Heart left ventricle (tissue), 16 donors: ENCODE measurements around the gene HOTAIR. TPM values are rescaled to one million over a fixed set of nuclear protein-coding genes. Genes with fewer than 3 reads are reported as not detected.

Experiments used
- ATAC-seq, 4 donors: fragments of 200-7000 bp; cut with Tn5 transposase; one replicate each; pipeline ENCODE4 v1.9.1; 2020 to 2022; ENCODE audit warnings: moderate library complexity in 4 of 4, mild to moderate bottlenecking in 3 of 4, moderate number of reproducible peaks in 1 of 4
- DNase-seq, 5 donors: peaks; one replicate each; pipeline ENCODE4 v3.0.0-alpha.2; 2020
- H3K27ac ChIP-seq, 12 donors: fragments of 200-600 bp; sonication (generic) in 4 of 12; one replicate each; pipeline versions ENCODE4 v1.5.0 to v1.8.0; 2016 to 2022; ENCODE audit warnings: mild to moderate bottlenecking in 2 of 12
- H3K27me3 ChIP-seq, 9 donors: fragments of 200-600 bp; sonication (generic) in 2 of 9; one replicate each; pipeline versions ENCODE4 v1.5.1 to v1.8.0; 2016 to 2022; ENCODE audit warnings: mild to moderate bottlenecking in 3 of 9
- H3K36me3 ChIP-seq, 9 donors: fragments of 200-600 bp; sonication (generic) in 2 of 9; one replicate each; pipeline versions ENCODE4 v1.5.0 to v1.8.0; 2018 to 2022; ENCODE audit warnings: mild to moderate bottlenecking in 2 of 9
- H3K4me1 ChIP-seq, 12 donors: fragments of 200-600 bp; sonication (generic) in 4 of 12; one replicate each; pipeline versions ENCODE4 v1.5.0 to v1.8.0; 2016 to 2022; ENCODE audit warnings: mild to moderate bottlenecking in 3 of 12
- H3K4me3 ChIP-seq, 12 donors: fragments of 200-600 bp; sonication (generic) in 4 of 12; one replicate each; pipeline versions ENCODE4 v1.5.0 to v1.8.0; 2017 to 2022; ENCODE audit warnings: mild to moderate bottlenecking in 9 of 12, moderate library complexity in 4 of 12
- H3K9me3 ChIP-seq, 12 donors: fragments of 200-600 bp; sonication (generic) in 4 of 12; one replicate each; pipeline versions ENCODE4 v1.5.0 to v1.8.0; 2016 to 2022; ENCODE audit warnings: mild to moderate bottlenecking in 1 of 12
- POLR2A ChIP-seq, 2 donors: fragments of 450-650 bp; IDR thresholded peaks; one replicate each; pipeline ENCODE4 v1.6.1; 2017; ENCODE audit warnings: antibody characterized with exemption in 2 of 2, mild to moderate bottlenecking in 2 of 2, moderate library complexity in 2 of 2
- WGBS, 4 donors: extraction: QIAGEN DNeasy Blood & Tissue Kit in 2 of 4; methylation state at CpG; one replicate each; pipeline versions ENCODE4 v1.1.5 to v1.1.7; 2013 to 2018; 5-methylcytosine and 5-hydroxymethylcytosine counted together
- intact Hi-C, 10 donors: fragments of 100-400 bp; cut with DNase I; formaldehyde crosslinking; loops; one replicate each; pipeline versions ENCODE4 v1.11.1 to v1.14.2; 2022
- polyA plus RNA-seq, 2 donors: library from polyadenylated mRNA; stranded (reverse); fragments of 200-250 nt; gene quantifications; one replicate each; pipeline ENCODE4 v1.2.3, GENCODE V29; 2013
- total RNA-seq, 9 donors: library from RNA; depleted of rRNA in 2 of 9; stranded (reverse); fragments of >200 nt in 2 of 9; fragmentation: NEBNext Ultra II Directional in 3 of 9; extraction: Animal tissue kit (Norgen Biotek cat#: 25700) in 3 of 9; gene quantifications; one replicate each; pipeline versions ENCODE4 v1.1.0 to v1.2.4, GENCODE V29; 2016 to 2023
- TF ChIP-seq, protein P1 (sequence below), 12 donors: fragments of 200-600 bp; sonication (generic) in 4 of 12; IDR thresholded peaks; one replicate each; pipeline versions ENCODE4 v1.5.0 to v1.8.0; 2018 to 2022; ENCODE audit warnings: antibody characterized with exemption in 12 of 12, mild to moderate bottlenecking in 5 of 12
- donor health status: ischemic (EF 13 %, LVEDD 7.1; RV severe dilation, severe dysfunction).
- donor health status: healthy with polysubstance abuse.
- donor health status: DM: no; HTN: yes; CAD: no.
- donor health status: DM: no; HTN: no; CAD: no.
- donor health status: ischemic (EF 25% LVEDD 6.9; RV normal size, moderate dysfunction).
- donor health status: ischemic (EF 25% LVEDD 5.7; RV mildly dilated, moderate dysfunction).
- donor health status: healthy.
- donor health status: DM: yes; HTN: yes; CAD: no.
- donor health status: ischemic (EF 35%, LVEDD 5.7; RV mildly dilated, moderate dysfunction).
- donor health status: nonischemic (EF 11% LVEDD 7.7; RV severe dilation, severe dysfunction).
- donor health status: DM: yes; HTN: yes; CAD: no.
- donor health status: PGD.
- donor health status: ischemic (EF 29% LVEDD 5.4; RV normal size, mild dysfunction).
- donor health status: nonischemic (EF 23%, LVEDD 6.1; RV moderate dilation, normal function).

Gene HOTAIR
- total and polyA plus RNA-seq, 11 donors: not detected

DNA sequence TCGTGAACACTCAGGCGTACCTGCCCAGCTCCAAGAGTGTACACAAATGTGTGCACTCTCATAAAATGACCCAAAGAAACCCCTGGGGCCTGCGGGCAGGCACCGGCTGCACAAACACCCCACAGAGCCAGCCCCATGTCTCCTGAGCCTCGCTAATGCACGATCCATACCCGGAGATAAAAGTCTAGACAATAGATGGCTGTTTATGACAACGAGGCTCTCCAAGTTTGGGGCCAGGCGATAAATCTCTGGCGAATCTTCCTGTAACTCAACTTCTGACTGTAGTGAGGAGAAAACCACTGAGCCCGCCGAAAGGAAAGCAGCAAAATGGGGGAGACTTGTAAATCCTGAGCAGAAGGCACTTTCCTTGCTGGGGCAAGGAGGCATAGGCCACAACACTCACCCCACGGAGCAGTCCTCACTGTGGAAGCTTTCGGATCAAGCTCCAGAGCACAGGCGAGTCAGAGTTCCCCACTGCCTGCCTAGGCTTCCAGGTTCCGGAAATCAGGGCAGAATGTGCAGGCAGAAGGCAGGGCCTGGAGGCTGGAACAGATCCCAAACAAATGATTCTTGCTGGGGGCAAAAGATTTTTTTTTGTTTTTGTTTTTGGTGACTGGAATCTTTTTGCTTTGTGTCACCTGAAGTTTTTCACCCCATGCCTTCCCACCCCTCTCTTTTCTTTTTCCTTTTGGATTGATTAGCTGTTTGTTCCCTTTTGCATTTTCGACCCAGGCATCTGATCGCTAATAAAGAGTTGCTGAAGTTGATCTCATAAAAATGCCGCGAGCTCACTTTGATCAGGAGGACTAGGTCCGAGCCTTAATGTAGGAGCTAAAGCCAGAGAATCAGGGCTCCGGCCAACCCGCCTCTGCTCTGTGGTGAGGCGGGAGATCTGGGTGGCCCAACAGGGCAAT is 6.3 kb downstream of the HOTAIR start:
- Histone ChIP-seq H3K27me3 (peaks cover 84 to 100% (median 100%) of the 10 kb centered on the region in 9 donors), H3K9me3 (no peaks in the 10 kb centered on the region), H3K36me3 (no peaks in the 10 kb centered on the region), H3K4me1 (peaks cover 0 to 24% (median 6%) of the 10 kb centered on the region in 12 donors), H3K4me3 (no peak overlapping the region), H3K27ac (no peak overlapping the region)
- TF ChIP-seq, protein P1, sequence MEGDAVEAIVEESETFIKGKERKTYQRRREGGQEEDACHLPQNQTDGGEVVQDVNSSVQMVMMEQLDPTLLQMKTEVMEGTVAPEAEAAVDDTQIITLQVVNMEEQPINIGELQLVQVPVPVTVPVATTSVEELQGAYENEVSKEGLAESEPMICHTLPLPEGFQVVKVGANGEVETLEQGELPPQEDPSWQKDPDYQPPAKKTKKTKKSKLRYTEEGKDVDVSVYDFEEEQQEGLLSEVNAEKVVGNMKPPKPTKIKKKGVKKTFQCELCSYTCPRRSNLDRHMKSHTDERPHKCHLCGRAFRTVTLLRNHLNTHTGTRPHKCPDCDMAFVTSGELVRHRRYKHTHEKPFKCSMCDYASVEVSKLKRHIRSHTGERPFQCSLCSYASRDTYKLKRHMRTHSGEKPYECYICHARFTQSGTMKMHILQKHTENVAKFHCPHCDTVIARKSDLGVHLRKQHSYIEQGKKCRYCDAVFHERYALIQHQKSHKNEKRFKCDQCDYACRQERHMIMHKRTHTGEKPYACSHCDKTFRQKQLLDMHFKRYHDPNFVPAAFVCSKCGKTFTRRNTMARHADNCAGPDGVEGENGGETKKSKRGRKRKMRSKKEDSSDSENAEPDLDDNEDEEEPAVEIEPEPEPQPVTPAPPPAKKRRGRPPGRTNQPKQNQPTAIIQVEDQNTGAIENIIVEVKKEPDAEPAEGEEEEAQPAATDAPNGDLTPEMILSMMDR (IDR thresholded peaks at IDR 0.05): no peak
- TF ChIP-seq POLR2A (IDR thresholded peaks at IDR 0.05): no peak
- no peak for DNase-seq
- intact Hi-C loops: no loop called here
- ATAC-seq: no peak
- WGBS, 4 donors: 12 to 20% (median 13%) methylated on average over 23 to 24 of the region's 24 CpGs

DNA sequence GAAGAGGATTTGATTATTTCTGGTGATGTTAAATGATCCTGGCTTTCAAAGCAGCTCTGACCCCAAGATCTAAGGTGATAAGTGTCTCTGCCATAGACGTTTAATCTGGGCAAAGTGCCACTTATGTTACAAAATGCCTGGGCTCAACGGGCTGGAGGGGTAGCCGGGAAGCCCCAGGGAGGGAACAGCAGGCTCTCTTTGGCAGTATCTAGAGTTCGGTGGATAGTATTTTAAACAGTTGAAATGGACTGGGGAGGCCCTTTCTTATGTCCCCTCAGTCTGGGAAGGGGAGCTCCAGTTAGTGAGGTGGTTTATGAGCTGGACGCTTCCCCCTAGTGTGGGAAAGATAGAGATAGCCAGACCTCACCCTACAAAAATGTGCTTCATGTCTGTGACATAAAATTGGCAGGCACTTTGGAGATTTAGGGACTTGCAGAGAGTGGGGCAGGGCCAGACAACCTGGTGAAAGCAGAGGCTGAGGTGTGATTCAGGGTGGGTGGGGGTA is 7.3 kb downstream of the HOTAIR start:
- DNase-seq (no peak), ATAC-seq (no peak)
- no peak overlapping the region for H3K27ac ChIP-seq
- H3K9me3 ChIP-seq: no peaks in the 10 kb centered on the region
- no peak for TF ChIP-seq POLR2A (IDR thresholded peaks at IDR 0.05)
- TF ChIP-seq, protein P1 (IDR thresholded peaks at IDR 0.05): no peak
- H3K4me3 ChIP-seq: no peak overlapping the region
- H3K4me1 ChIP-seq: peaks cover 0 to 20% (median 5%) of the 10 kb centered on the region in 12 donors
- no peaks in the 10 kb centered on the region for H3K36me3 ChIP-seq
- intact Hi-C loops: no loop called here
- WGBS, 4 donors: 6 to 19% (median 10%) methylated on average over 5 of the region's 5 CpGs
- H3K27me3 ChIP-seq: peaks cover 83 to 100% (median 100%) of the 10 kb centered on the region in 9 donors

DNA sequence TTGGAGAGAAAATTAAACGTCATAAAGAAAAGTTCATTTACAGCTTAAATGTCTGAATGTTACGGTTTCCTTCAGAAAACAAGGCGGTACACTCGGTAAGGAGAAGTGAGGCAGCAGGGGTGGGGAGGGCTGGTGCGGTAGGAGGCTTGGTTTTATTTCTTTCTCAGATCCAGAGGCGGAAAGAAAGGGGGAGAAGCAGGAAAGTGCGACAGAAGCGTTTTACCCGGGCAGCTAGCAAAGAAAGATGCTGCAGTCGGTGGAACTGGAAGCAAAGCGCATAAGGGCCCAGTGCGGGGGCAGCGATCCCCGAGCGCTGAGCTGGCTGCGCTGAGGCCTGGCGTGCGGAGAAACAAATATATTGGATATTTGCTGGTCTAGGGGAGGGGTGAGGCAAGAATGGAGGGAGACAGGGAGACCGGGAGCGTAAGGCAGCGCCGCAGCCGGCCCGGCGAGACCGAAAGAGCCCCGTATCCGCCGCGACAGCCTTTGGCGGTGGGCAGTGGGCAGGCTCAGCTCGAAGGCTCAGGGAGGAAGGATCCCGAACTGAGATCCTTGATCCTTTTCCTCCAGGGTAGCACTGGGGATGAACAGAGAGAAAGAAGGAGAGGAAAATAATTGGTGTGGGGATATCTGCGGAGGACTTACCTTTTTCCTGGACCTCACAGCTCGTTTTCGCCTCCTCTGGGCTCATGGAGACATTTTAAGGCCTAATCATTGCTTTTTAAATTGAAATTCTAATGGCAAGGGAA is 8.2 kb downstream of the HOTAIR start:
- Histone ChIP-seq H3K4me1 (peaks cover 0 to 21% (median 5%) of the 10 kb centered on the region in 12 donors), H3K9me3 (no peaks in the 10 kb centered on the region), H3K27ac (no peak overlapping the region), H3K4me3 (no peak overlapping the region), H3K36me3 (no peaks in the 10 kb centered on the region), H3K27me3 (peaks cover 84 to 100% (median 100%) of the 10 kb centered on the region in 9 donors)
- 6 to 7% (median 6%) methylated on average over 30 to 36 of the region's 36 CpGs for WGBS, 4 donors
- intact Hi-C loops: no loop called here
- DNase-seq (no peak), ATAC-seq (no peak)
- TF ChIP-seq, protein P1 (IDR thresholded peaks at IDR 0.05): no peak
- TF ChIP-seq POLR2A (IDR thresholded peaks at IDR 0.05): no peak

DNA sequence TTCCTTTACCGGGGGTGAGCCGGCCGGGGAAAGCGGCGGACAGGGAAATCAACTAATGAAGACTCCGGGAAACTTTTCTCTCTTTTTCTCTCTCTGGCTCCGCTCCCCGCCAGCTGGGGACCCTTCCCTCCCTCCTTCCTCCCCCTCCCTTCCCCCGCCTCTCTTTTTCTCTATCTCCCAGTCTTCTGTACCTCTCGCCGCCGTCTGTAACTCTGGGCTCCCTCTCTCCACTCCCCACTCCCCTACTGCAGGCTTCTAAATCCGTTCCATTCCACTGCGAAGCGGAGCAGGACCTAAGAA is 8.7 kb downstream of the HOTAIR start:
- H3K27ac ChIP-seq: no peak overlapping the region
- H3K9me3 ChIP-seq: no peaks in the 10 kb centered on the region
- H3K36me3 ChIP-seq: no peaks in the 10 kb centered on the region
- peaks cover 0 to 26% (median 5%) of the 10 kb centered on the region in 12 donors for H3K4me1 ChIP-seq
- DNase-seq: no peak
- peak overlapping the region in 1 of 12 donors; percentile 8 for H3K4me3 ChIP-seq
- no peak for TF ChIP-seq POLR2A (IDR thresholded peaks at IDR 0.05)
- TF ChIP-seq, protein P1 (IDR thresholded peaks at IDR 0.05): no peak
- peaks cover 84 to 100% (median 100%) of the 10 kb centered on the region in 9 donors for H3K27me3 ChIP-seq
- intact Hi-C loops: no loop called here
- 2 to 5% (median 3%) methylated on average over 15 of the region's 15 CpGs for WGBS, 4 donors
- no peak for ATAC-seq
